Loucy (cell line): ENCODE results near the gene NMU.

ENCODE experiments used
- CTCF ChIP-seq: fragments of 200-600 bp; sonication (generic); conservative IDR thresholded peaks from 2 replicates; pipeline ENCODE4 v1.5.1; 2014; ENCODE audit warnings: mild to moderate bottlenecking, antibody characterized with exemption, low read length
- EZH2phosphoT487 ChIP-seq: fragments of 200-600 bp; IDR thresholded peaks from 2 replicates; pipeline ENCODE4 v1.6.1; 2018; ENCODE audit warnings: antibody characterized with exemption, mild to moderate bottlenecking, moderate library complexity, borderline replicate concordance

- TF ChIP-seq CTCF (no peak), EZH2phosphoT487 (no peak)
Observed at GRCh38 chr4:55547466-55547770, 88.7 kb downstream of the NMU start.
